GM18502 (cell line): Measurements from ENCODE around the gene COL9A2.
A peak's percentile ranks its signal among the peaks of the same experiment; 100 is the strongest.
"Not testable (repeated sequence)": the region's sequence is repeated elsewhere in the genome, so short reads cannot be mapped to it uniquely, and the experiment has no call there.

Source experiments
- ATAC-seq: cut with Tn5 transposase; IDR thresholded peaks from one replicate; pipeline ENCODE4 v1.9.1; 2021; ENCODE audit warnings: mild to moderate bottlenecking; ENCODE audit not compliant: unreplicated experiment, poor library complexity

Gene COL9A2

DNA sequence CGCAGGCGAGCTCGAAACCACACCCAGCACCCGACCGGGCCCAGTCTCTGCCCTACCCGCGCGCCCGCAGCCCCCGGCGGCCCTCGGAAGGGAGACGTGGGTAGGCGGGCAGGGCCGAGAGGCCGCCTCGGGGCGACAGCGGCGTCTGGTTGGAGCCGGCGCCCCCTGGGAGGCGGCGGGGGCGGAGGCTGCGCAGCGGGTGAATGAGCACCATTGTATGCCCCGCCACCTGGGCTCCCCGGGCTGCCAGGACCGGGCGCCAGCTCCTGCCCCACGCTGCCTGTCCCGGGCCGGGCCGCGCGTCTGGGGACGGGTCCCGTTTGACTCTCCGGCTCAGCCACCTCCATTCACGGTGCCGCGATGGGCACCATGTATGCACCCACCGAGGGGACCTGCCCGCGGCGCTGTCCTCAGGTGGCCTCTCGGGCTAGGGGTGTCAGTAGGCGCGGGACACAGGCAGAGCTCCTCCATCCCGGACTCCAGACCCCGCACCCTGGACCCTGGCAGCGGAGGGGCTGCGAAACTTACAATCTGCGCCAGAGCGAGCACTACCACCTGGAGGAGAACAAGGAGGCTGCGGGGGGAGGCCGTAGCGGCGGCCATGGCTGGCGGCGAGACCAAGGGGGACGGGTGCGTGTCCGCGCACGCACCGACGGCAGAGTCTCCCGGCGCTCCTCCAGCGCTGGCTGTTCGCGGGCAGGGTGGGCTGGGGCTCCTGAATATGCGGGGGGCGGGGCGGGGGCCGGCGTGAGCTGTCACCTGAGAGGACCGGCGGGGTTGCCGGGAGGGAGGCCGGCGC lies at the start of gene COL9A2:
COL9A2 (minus strand) TSS at position 692 of the 799 bp plus-strand sequence; CDS start at position 603, 89 bp downstream.
- peak; percentile 35 for ATAC-seq

DNA sequence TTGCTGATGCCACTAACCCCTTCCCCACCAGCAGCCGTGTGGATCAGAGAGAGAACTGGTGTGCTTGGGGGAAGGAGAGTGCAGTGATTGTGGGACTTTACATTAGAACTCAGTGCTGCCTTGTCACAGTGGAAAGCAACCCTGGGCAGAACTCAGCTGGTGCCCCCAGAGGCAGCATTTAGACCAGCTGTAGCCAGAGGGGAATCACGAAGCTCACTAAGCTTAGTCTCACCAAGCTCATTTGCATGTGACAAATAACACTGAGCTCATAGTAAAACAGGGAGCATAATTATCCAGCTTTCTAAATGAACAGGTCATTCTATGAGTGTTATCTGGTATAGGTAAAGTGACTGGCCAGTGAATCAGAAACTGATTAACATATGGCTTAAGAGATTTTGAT lies 46.6 kb upstream of the COL9A2 start:
- ATAC-seq = peak; percentile 95

DNA sequence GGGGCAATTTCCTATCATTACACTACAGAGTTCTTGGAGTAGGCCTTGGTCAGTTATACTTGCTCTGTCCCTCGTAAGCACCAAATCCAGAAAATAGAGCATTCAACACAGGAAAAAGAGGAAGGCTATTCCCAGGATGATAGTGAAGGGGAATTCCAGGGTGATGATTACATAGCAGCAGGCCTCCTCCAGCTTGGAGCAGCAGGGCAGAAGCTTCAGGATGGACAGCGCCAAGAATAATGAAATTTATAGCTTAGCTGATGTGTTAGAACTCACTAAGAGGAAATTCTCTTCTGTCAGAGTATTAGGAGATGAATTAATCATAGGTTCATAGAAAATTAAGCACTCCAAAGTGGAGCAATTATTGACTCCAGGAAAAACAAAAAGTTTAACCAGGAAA lies 45.6 kb upstream of the COL9A2 start:
- ATAC-seq = no peak

DNA sequence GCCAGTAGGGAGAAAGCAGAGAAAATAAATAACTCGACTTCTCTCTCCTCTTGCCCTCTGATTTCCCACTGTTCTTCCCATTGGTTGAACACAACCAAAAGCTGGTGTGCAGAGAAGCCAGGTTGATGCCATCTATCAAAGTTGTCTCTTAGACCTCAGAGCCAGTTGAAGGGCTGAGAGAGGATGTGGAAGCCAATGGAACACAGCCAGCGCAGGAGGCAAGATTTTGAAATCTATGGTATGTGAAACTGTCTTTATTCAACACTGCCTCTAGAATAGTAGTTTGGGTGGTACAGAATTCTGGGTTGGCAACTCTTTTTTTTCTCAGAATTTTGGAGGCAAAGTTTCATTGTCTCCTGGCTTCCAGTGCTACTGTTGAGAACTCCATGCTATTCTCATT lies 45.1 kb upstream of the COL9A2 start:
- ATAC-seq = no peak

DNA sequence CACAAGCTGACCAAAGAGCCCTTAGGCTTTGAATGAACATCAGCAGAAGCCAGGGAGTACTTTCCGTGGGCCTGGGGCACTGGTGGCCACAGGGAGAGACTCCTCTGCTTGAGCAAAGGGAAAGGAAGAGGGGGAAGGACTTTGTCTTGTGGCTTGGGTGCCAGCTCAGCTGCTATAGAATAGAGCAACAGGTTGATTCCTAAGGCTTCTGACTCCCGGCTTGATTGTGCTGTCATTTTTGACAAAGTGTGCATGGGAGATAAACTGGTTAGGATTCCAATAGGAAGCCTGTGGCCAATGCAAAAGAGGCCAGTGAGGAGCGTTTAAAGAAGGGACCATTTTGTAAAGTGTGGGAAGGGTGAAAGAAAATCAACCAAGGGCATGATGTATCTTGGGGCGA lies 44.6 kb upstream of the COL9A2 start:
- no peak for ATAC-seq

DNA sequence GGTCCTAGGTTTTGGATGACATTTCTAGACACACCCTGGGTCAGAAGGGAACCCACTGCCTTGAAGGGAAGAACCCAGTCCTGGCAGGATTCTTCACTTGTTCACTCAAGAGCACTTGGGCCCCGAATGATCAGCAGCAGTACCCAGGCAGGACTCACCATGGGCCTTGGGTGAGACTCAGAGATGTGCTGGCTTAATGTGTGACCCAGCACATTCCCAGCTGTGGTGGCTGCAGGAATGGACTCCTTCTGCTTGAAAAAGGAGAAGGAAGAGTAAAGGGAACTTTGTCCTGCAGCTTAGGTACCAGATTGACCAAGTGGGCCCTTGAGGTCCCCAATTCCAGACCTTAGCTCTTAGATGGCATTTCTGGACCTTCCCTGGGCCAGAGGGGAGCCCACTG lies 44.1 kb upstream of the COL9A2 start:
- ATAC-seq = no peak

DNA sequence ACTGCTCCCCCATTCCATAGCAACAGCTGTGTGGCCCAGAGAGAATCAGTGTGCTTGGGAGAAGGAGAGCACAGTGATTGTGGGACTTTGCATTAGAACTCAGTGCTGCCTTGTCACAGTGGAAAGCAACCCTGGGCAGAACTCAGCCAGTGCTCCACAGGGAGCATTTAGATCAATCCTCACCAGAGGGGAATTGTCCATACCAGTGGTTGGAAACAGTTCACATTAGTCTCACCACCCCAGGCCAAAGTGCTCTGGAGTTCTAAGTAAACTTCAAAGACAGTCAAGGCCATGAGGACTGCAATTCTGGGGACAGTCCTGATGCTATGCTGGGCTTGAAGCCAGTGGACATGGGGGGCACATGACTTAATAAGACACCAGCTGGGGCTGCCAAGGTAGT lies 43.5 kb upstream of the COL9A2 start:
- no peak for ATAC-seq

DNA sequence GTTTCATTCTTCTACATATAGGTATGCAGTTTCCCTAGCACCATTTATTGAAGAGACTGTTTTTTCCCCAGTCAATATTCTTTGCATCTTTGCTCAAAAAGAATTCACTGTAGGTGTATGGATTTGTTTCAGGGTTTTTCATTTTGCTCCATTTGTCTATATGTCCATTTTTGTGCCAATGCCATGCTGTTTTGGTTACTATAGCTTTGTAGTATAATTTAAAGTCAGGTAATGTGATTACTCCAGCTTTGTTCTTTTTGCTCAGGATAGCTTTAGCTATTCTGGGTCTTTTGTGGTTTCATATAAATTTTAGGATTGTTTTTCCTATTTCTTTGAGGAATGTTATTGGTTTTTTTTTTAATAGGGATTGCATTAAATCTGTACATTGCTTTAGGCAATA lies 40.5 kb upstream of the COL9A2 start:
- no peak for ATAC-seq

DNA sequence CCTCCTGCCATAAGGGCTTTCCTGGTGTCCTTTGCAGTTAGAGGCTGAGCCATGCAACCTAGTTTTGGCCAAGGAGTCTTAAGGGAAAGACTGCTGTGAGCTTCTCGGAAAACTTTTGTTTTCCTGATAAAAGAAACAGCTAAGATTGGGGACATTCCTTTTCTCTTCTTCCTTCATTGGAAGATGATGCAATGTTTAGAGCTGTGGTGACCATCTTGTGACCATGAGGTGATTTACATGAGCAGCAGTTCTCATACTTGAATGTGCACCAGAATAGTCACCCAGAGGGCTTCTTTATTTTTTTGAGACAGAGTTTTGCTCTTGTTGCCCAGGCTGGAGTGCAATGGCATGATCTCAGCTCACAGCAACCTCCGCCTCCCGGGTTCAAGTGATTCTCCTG lies 36.0 kb upstream of the COL9A2 start:
- ATAC-seq = no peak

DNA sequence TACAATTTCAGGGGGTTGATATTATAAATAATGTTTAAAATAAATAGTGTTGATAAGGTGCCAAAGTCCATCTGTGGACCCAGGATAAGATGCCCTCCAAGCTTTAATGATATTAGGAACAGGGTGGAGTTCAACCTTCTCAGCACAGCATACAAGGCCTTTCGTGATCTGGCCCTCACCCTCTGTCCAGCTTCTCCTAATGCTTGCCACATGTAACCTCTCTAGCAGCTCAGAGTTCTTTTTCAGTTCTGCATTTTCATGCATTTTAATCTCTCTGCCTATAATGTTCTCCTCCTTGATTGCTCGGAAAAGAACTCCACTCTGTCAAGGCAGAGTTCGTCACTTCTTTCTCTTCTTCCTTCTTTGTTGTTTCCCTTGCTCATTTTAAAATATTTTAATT lies 35.0 kb upstream of the COL9A2 start:
- no peak for ATAC-seq

DNA sequence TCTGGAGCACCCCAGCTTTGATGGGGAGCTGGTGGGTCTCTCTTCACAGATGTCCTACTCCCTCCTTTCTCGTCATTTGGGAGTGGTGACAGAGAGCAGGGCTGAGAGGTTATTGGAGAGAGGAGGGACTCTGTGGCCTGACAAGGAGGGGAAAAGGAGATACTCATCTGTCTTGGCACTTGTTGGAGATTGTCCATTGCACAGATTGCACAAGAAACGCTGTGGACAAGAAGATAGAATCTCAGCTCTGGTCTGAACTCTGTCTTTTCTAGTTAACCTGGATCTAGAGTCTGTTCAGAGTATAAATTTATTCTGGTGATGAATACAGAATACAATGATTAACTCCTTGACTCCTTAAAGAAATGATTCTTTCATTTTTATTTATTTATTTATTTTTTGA lies 34.0 kb upstream of the COL9A2 start:
- ATAC-seq = no peak

DNA sequence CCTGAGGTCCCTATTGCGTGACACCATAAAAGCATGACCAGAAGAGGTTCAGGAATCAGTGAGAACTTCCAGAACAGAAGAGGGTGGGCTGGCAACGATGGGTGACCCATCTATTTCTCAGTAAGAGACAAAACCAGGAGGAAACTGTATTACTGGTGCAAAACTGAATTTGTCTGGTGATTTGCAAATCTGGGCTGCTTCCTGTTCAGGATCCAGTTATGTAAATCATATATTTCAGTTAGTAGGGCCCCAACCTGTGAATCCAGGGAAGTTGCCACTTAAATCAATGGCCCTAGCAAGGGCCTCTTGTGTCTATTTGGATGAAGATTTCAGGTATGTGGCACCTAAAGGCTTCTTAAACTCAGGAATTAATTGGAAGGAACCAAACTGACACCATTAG lies 33.3 kb upstream of the COL9A2 start:
- ATAC-seq = no peak

DNA sequence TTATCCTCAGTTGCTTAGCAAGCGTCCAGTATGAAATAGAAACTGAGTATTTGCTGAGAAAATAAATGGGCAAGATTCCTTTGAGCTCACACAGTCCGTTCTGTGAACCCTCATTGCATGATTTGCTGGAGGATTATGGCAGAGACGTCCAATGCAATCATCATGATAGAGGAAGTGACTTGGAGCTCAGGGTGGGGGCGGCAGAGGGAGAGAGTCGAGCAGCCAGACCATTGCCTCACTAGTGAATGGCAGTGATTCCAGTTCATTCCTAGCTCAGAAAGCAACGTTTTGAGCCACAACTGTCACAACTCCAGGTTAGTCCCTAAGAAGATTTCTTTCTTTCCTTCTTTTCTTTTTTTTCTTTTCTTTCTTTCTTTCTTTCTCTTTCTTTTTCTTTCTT lies 27.5 kb upstream of the COL9A2 start:
- no peak for ATAC-seq

DNA sequence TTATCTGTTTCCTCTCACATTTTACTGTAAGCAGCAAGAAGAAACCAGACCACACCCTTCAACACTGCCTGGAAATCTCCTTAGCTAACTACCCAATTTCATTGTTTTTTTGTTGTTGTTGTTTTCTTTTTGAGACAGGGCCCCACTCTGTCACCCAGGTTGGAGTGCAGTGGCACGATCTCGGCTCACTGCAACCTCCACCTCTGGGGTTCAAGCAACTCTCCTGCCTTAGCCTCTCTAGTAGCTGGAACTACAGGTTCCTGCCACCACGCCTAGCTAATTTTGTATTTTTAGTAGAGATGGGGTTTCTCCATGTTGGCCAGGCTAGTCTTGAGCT lies 25.3 kb upstream of the COL9A2 start:
- not testable (repeated sequence) for ATAC-seq

DNA sequence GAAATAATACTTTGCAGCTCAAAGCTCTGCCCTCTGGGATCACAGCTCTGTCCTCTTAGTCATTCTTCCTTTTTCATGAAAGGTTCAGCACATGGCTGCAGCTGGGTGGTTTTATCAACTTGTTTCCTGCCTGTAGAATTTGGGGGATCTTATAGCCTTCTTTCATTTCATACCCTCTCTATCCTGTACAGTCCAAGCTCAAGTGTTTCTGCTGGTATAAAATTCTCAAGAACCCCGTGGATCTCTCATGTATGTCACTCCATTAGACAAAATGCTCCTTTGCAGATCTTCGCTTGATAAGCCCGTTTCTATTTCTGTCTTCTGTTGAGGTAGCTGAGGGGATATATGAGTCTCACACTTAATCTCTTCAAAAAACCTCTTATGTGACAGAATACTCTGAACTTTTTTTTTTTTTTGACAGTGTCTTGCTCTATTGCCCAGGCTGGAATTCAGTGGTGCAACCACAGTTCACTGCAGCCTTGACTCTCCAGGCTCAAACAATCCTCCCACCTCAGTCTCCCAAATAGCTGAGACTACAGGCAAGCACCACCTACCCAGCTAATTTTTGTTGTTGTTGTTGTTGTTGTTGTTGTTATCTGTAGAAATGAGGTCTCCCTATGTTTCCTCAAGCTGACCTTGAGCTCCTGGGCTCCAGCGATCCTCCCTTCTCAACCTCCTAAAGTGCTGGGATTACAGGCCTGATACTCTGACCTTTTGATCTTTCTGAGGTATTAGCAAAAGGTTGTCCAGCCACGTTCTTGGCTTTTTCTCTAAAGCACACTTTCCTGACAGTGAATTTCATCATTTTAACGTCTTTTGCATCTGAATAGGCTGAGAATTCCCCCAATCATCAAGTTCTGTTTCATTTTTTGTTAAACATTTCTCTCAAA lies 24.6 kb upstream of the COL9A2 start:
- ATAC-seq = no peak

DNA sequence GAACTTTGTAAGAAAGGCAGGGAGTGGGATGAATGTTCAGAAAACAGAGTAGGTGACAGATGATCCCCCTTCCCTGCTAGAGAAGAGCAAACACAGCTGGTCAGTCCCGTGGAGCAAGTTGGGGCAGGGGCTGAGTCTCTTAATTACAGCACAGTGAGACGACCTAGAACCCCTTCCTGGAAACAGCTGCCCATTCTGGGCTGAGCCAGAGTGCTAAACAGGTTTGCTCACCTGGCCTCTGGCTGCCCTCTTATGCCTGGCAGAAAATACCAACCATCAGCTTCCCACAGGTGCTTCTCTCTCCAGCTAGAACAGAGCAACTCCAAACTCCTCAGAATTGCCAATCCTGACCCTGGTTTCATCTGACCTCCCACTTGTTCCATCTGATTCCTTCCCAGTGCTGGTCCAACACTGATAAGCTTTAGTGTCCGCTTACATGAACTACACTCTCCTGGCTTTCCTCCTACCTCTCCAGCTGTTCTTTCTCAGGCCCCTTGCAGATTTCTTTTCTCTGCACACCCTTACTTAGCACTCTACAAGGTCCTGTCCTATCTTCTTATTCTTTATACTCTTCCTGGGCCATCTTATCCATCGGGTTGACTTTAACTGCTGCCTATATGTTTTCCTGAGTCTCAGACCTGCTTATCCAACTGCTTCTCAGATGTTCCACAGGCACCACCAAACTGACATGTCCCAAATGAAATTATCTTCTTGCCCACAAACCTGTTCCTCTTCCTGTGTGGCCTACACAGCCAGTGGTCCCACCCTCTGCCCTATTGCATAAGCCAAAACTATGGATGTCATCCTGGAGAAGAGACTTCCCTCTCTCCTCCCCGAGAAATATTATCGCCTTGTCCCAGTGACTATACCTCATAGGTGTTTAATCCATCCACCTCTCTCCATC lies 22.6 kb upstream of the COL9A2 start:
- ATAC-seq = no peak

DNA sequence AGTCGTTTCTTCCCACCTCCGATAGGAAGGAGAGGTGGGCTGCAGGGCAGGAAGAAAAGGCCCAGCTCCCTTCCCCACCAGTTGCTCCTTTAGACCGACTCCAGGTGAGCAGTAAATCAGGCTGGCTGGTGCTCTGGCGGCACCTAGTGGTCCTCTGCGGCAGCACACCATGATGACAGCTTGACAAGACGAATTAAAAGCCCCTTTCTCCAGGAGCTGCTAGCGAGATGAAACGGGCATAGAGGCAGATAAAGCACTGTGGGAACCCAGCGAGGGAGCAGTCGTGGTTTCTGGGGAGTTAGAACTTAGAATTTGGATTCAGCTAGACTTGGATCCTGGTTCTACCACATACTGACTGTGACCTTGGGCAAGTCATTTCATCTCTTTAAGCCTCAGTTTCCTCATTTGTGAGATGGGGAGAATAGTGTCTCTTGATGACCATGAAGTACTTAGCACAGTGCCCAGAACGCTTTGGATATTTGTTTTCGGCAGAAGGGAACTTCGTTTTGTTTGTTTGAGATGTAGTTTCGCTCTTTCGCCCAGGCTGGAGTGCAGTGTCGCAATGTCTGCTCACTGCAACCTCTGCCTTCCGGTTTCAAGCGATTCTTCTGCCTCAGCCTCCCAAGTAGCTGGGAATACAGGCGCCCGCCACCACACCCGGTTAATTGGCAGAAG lies 21.8 kb upstream of the COL9A2 start:
- ATAC-seq = peak; percentile 65

DNA sequence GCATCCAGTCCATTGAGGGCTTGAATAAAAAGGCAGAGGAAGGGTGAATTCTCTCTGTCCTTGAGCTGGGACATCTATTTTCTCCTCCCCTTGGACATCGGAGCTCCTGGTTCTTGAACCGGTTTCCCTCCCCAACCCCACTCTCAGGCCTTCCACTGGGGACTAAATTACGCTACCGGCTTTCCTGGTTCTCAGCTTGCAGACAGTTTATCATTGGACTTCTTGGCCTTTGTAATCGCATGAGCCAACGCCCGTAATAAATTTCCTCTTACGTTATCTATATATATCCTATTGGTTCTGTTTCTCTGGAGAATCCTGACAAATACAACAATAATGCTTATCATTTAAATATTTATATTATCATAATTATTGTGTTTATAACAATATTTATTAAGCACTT lies 20.4 kb upstream of the COL9A2 start:
- ATAC-seq = no peak

DNA sequence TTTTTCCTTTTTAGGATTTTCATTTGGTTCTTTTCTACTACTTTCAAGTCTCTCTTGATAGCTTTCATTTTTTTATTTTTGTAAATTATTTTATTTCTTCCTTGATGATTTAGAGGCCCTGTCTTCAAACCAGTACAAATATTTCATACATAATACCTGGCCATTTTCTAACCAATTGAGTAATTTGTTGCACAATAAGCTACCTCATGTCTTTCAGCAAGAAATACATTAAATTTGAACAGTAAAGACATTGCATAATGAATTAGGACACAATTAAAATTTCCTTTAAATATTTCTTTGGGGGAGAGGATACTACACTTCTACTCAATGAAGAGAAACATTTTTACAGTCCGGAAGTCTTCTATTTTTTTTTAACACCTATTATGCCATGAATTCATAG lies 15.6 kb upstream of the COL9A2 start:
- ATAC-seq = no peak

DNA sequence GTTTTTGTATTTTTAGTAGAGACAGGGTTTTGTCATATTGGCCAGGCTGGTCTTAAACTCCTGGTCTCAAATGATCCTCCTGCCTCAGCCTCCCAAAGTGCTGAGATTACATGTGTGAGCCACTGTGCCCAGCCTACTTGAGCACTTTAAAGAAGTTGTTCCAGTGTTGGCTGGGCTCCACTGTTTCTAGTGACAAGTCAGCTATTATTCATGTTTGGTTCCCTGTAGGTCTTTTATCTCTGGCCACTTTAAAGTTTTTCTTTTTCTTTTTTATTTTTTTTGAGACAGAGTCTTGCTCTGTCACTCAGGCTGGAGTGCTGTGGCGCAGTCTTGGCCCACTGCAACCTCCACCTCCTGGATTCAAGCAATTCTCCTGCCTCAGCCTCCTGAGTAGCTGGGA lies 14.3 kb upstream of the COL9A2 start:
- not testable (repeated sequence) for ATAC-seq
